ENCODE results near the gene TSC22D3.

DNA sequence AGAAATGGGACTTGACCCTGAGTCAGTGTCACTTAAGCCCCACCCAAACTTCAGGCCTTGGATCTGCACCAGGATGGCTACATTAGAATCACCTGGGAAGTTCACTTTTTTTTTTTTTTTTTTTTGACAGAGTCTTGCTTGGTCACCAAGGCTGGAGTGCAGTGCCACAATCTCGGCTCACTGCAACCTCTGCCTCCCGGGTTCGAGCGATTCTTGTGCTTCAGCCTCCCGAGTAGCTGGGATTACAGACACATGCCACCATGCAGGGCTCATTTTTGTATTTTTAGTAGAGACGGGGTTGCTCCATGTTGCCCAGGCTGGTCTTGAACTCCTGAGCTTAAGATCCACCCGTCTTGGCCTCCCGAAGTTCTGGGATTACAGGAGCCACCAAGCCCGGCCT is 4.9 kb upstream of the TSC22D3 start:
- no peak for TF ChIP-seq POLR2AphosphoS5 (IDR thresholded peaks at IDR 0.05)
- TF ChIP-seq, protein P1, sequence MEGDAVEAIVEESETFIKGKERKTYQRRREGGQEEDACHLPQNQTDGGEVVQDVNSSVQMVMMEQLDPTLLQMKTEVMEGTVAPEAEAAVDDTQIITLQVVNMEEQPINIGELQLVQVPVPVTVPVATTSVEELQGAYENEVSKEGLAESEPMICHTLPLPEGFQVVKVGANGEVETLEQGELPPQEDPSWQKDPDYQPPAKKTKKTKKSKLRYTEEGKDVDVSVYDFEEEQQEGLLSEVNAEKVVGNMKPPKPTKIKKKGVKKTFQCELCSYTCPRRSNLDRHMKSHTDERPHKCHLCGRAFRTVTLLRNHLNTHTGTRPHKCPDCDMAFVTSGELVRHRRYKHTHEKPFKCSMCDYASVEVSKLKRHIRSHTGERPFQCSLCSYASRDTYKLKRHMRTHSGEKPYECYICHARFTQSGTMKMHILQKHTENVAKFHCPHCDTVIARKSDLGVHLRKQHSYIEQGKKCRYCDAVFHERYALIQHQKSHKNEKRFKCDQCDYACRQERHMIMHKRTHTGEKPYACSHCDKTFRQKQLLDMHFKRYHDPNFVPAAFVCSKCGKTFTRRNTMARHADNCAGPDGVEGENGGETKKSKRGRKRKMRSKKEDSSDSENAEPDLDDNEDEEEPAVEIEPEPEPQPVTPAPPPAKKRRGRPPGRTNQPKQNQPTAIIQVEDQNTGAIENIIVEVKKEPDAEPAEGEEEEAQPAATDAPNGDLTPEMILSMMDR (IDR thresholded peaks at IDR 0.05): no peak
- no peak for TF ChIP-seq POLR2A (IDR thresholded peaks at IDR 0.05)
